HG02763 (cell line): ENCODE results near the gene CLDN5.
"Not testable (repeated sequence)": the region's sequence is repeated elsewhere in the genome, so short reads cannot be mapped to it uniquely, and the experiment has no call there.

Experiments
- ATAC-seq: cut with Tn5 transposase; IDR thresholded peaks from one replicate; pipeline ENCODE4 v1.9.1; 2021; ENCODE audit warnings: mild to moderate bottlenecking, moderate library complexity; ENCODE audit not compliant: unreplicated experiment

The CLDN5 gene

DNA sequence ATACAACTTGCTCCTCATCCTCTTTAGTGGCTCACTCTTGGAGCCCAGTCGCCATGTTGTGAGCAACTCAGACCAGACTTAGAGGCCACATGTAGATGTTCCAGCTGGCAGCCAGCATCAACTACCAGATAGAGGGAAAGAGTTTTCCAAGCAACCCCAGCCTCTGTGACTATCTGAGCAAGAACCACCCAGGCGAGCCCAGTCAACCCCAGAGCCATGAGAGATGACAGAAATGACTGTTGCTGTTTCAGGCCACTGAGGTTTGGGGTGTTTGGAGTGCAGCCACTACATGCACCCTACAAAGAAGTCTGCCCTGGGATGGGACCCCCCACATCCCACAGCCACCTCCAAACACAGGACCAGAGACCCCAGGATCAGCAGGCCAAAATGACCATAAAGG lies 24.8 kb upstream of the CLDN5 start:
- ATAC-seq: no peak

DNA sequence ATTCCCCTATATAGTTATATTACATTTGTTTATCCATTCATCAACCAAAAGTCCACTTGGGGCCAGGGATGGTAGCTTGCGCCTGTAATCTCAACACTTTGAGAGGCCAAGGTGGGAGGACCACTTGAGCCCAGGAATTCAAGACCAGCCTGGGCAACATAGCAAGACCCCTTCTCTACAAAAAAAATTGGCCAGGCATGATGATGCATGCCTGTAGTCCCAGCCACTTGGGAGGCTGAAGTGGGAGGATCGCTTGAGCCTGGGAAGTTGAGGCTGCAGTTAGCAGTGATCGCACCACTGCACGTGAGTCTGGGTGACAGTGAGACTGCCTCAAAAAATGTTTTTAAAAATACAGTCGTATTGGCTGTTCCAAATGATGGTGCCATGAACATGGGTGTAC lies 24.2 kb upstream of the CLDN5 start:
- ATAC-seq: not testable (repeated sequence)

DNA sequence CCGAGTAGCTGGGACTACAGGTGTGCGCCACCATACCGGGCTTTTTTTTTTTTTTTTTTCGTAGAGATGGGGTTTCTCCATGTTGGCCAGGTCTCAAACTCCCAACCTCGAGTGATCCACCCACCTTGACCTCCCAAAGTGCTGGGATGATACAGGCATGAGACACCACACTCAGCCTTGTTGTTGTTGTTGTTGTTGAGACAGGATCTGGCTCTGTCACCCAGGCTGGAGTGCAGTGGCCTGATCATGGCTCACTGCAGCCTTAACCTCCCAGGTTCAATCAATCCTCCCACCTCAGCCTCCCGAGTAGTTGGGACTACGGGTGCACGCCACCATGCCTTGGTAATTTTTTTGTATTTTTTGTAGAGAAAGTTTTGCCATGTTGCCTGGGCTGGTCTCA lies 23.4 kb upstream of the CLDN5 start:
- ATAC-seq: no peak

DNA sequence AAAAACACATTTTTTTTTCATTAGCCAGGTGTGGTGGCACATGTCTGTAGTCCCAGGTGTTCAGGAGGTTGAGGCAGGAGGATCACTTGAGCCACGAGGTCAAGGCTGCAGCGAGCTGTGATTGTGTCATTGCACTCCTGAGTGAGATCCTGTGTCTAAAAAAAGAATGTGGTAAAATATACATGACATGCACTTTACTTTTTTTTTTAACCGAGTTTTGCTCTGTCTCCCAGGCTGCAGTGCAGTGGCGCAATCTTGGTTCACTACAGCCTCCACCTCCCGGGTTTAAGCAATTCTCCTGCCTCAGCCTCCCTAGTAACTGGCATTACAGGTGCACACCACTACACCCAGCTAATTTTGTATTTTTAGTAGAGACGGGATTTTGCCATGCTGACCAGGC lies 22.5 kb upstream of the CLDN5 start:
- no peak for ATAC-seq

DNA sequence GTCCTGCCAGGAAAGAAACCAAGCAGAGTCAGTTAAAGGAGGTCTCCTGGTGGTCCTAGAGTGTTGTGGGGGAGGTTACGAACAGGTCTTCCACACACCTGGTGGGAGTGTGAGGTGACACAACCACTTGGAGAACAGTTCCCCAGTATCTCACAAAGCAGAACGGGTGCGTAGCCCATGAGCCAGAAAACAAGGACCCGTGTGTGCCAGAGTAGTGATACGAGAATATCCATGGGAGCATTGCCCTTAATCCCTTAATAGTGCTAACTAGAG lies 21.7 kb upstream of the CLDN5 start:
- ATAC-seq: no peak

DNA sequence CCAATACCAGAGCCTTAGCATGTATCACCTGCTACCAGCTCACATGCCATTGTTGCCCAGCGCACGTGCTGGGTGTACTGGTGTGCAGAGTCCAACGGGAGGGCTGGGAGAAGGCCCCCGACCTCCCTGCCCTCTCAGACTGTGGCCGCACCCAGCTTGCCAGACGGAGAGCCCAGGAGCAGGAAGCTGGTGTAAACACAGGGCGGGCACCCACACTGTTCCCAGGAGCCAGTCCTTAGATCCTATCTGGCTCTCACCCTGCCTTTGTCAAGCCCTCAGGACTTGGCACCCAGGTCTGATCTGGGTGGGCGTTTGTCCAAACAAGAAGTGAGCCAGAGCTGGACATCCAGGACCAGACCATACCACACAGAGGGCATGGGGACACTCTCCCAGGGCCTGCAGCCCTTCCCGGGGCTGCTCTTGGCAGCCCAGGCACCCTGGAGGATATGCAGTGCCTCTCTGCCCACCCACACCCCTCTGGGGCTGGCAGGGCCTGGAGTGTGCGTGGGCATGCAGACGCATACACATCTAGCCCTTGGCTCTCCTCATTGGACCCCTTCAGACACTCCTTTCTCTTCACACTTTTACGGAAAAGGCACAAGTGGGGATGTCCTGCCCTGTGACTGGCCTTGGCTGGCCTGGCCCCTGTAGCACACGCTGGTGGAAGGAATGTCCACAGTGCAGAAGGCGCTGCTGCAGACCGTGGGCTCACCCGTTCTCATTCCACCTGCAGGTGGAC lies 19.9 kb upstream of the CLDN5 start:
- no peak for ATAC-seq

DNA sequence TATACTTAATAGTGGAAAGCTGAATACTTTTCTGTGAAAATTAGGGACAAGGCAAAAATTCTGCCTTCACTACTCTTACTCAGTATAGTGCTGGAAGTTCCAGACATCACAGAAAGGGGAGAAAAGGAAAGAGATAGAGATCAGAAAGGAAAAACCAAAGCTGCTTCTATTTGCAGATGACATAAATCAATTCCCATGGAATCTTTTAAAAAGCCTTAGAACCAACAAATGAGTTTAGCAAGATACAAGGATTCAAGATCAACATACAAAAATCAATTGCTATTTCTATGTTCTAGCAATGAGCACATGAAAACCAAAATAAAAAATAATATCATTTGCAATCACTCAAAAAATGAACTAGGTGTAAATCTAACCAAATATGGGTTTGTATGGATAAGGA lies 16.2 kb upstream of the CLDN5 start:
- no peak for ATAC-seq

DNA sequence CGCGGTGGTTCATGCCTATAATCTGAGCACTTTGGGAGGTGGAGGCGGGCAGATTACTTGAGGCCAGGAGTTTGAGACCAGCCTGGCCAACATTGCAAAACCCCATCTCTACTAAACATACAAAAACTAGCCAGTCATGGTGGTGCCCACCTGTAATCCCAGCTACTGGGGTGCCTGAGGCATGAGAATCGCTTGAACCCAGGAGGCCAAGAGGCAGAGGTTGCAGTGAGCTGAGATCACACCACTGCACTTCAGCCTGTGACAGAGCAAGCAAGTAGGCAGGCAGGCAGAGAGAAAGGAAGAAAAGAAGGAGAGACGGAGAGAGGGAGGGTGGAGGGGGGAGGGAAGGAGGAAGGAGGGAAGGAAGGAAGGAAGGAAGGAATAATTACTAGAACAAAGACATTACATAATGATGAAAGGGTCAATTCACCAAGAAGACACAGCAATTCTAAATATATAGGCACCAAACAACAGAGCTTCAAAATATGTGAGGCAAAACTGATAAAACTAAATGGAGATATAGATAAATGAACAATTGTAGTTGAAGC lies 13.8 kb upstream of the CLDN5 start:
- no peak for ATAC-seq

DNA sequence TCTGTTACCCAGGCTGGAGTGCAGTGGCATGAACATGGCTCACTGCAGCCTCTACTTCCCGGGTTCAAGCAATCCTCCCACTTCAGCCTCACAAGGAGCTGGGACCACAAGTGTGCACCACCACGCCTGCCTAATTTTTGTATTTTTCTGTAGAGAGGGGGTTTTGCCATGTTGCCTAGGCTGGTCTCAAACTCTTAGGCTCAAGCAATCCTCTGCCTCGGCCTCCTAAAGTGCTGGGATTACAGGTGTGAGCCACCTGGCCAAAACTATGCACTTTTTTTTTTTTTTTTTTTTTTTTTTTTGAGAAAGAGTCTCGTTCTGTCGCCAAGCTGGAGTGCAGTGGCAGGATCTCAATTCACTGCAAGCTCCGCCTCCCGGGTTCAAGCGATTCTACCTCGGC lies 12.4 kb upstream of the CLDN5 start:
- no peak for ATAC-seq

DNA sequence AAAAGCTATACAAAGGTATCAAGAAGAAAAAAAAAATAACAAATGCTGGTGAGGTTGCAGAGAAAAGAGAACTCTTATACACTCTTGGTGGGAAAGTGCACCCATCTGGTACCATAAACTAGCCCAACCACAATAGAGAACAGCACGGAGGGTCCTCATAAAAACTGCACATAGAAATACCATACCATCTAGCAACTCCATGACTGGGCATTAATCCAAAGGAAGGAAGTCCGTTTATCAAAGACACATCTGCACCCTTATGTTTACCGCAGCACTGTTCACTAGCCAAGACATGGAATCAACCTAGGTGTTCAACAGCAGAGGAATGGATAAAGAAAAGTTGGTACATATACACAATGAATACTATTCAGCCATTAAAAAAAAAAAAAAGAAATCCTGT lies 10.8 kb upstream of the CLDN5 start:
- ATAC-seq: no peak

DNA sequence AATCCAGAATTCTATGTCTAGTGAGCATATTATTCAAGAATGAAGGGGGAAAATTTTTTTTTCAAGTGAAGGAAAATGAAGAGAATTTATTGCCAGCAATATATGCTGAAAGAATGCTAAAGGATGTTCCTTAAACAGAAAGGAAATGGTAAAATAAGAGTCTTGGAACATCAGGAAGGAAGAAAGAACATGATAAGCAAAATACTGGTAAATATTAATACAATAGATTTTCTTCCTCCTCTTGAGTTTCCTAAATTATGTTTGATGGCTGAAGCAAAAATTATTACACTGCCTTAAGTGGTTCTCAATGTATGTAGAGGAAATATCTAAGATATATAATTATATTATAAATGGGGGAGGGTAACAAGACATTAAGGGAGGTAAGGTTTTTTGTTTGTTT lies 9.6 kb upstream of the CLDN5 start:
- ATAC-seq: no peak

DNA sequence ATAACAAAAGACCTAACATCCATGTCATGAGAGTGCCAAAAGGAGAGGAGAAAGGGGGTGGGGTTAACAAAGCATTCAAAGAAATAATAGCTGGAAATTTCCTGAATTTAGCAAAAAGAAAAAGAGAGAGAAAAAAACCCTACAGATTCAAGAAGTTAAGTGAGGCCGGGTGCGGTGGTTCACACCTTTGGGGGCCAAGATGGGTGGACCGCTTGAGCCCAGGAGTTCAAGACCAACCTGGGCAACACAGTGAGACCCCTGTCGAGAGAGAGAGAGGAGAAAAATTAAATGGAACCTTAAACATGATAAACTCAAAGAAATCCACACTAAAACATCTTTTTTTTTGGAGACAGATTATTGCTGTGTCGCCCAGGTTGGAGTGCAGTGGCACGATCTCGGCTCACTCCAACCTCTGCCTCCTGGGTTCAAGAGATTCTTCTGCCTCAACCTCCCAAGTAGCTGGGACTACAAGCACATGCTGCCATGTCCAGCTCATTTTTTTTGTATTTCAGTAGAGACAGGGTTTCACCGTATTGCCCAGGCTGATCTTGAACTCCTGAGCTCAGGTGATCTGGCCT lies 8.9 kb upstream of the CLDN5 start:
- ATAC-seq: no peak

DNA sequence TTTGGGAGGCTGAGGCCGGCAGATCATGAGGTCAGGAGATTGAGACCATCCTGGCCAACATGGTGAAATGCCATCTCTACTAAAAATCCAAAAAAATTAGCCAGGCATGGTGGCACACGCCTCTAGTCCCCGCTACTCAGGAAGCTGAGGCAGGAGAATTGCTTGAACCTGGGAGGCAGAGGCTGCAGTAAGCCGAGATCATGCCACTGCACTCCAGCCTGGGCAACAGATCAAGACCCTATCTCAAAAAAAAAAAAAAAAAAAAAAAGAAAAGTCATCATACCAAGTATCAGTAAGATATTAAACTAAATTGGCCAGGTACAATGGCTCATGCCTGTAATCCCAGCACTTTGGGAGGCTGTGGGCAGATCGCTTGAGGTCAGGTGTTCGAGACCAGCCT lies 7.1 kb upstream of the CLDN5 start:
- ATAC-seq: not testable (repeated sequence)

DNA sequence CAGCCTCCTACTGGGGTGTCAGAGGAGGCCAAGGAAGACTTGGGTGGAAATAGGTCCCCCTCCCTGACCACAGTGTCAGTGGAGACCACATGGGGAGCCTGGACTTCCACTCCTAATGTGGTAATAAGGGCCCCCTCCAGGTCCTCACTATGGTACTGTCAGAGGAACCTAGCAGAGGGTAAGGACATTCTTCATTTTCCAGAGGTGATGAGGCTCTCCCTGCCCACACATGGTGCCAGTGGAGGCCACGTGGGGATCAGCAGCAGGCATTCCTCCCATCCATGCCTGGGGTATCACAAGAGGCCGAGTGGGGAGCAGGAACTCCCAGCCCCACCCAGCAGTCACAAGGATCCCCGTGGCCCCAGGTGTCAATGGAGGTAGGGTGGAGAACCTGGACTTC lies 6.5 kb upstream of the CLDN5 start:
- ATAC-seq: no peak

DNA sequence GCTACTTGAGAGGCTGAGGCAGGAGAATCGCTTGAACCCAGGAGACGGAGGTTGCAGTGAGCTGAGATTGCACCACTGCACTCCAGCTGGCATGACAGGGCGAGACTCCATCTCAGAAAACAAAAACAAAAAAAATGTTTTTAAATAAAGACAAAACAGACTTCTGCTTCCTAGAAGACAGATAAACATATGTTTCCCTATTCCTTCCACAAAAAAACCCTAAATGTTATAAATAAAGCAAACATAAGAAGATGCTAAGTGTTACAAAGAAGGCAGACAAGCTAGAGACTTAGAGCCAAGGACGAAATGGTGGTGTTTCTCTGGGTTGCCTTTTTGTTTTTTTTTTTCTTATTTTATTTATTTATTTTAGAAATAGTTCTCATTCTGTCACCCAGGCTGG lies 5.6 kb upstream of the CLDN5 start:
- no peak for ATAC-seq

DNA sequence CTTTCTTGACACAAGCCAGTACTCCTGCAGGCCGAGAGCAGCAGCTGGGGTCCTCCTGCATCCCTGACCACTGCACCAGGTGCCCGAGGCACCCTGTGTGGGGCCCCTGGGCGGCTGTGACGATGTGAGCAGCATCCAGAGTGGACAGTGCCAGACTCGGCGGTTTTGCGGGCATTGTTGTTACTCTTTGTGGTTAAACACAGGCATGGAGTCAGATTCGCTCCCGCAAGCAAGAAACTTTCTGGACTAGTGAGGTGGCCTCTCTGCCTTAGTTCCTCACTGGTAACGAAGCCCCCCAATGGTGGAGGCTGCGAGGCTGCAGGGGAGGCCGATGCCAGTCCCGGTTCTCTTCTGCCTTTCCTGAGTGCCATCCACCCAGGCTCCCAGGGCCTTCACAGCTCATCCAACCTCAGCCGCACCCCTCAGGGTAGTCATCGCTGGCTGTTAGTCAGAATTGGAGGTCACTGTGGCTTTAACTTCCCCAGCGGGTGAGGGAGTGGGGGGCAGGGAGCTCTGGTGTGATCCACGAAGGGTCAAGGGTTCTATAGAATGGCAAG lies 3.7 kb upstream of the CLDN5 start:
- no peak for ATAC-seq

DNA sequence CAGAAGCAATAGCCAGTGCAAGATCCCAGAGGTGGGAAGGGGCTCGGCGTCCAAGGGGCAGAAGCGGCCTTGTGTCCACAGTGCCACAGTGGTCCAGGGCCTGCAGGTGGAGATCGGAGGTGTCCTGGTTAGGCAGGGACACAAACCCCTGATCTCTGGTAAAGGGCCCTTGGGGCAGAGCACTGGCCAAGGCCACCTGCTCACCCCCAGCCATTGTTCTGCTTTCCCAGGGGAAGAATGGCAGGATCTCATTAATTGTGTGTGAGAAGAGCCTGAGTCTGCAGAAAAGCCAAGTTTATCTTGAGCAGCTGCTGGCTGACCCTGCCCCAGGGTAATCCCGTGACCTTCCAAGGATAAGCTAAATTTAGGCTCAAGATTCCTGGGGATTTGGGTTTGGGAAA lies 3.1 kb upstream of the CLDN5 start:
- no peak for ATAC-seq

DNA sequence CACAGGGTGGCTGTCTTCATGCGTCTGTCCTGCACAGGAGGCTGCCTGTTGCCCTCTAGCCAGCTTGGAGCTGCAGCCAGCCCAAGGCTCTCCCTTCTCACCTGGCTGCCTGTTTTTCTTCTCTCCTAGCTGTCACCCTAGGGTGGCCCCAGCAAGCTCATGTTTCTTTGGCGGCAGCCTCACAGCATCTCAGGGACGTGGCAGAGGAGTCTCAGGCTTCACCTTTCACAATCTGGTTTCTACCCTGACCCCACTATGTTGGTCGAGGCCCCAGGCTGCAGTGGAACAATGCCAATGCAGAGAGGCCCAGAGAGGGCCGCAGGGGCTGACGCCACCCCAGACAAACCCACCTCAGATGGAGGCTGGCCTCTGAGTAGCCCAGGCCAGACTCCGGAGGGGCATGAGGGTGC lies 2.5 kb upstream of the CLDN5 start:
- no peak for ATAC-seq

DNA sequence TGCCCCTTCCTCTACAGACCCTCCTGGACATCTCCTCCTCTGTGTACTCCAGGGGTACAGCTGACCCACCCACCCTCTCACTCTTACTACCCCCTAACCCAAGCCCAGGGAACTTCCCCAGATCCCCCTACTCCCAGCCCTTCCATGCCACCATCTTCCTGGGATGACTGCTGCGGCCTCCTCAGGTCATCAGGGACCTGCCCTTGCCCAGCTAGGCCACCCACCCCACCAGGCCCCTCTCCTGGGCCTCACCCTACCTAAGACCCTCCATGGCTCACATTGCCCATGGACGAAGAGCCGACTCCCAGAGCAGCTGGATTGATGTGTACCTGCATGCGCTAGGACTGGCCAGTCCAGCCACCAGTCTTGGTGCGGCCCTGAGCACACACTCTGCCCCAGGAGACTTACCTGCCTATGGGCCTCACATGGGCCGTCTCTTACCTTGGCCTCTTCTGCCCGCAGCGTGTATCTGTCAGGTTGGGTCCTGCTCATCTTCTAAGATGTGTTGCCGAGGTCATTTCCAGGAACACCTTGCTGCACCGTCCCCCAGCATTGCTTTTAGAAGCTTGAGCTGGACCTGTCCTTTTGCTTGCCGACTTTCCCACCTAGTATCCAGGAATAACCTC lies 2.0 kb upstream of the CLDN5 start:
- ATAC-seq: no peak

DNA sequence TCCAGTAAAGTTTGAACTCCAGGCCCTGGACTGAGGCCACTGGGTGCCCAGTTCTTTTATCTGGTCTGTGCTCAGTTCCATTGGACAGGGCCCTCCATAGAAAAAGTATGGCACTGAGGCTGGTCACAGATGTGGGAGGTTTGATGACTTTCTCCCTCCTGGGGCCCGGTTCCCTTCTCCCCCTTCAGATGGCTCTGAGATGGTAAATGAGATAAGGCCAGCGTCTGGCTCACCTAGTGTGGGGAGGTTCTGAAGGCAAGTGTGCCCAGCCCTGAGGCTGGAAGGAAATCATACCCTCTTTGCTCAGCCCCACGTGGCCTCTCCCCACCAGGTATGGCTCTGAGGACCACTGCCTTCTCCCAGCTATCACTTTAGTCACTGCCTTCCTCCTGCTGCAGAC lies 1.5 kb upstream of the CLDN5 start:
- no peak for ATAC-seq

DNA sequence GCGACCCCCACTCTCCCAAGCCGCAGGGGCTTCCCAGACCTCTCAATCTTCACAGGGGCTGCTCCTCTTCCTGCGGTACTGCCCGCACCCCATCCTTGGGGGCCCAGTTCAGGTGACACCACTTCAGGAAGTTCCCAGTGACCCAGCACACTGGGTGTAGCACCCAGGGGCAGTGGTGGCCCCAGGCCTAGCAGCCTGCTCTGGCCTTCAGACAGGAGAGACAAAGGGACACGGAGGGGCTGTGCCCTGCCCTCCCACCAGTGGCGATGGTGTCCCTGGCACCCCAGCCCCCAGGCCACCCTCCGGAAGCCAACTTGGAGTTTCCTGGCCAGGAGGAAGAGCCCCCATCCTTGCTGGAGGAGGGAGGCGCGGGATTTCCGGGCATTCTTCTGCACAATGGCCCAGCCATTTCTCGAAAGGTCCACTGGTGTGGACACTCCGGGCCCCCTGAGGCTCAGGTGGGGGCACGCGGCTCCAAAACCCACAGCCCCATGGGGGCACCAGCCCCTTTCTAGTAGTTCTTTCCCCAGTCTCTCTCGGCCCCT lies 978 bp upstream of the CLDN5 start:
- no peak for ATAC-seq
